ENCODE data around the gene CRIP3.
"Not testable (repeated sequence)": the region's sequence is repeated elsewhere in the genome, so short reads cannot be mapped to it uniquely, and the experiment has no call there.

Gene CRIP3

GRCh38 chr6:43308101-43308989 is at the start of gene CRIP3:
Gene CRIP3, minus strand, starts transcription at chr6:43308826. Its CDS starts 34 bp downstream, at chr6:43308792.
- peak; percentile 9 to 14 for DNase-seq (ENCODE audit: low read depth in 2 of 2)

GRCh38 chr6:43355862-43356590 is 47.4 kb upstream of the CRIP3 start:
- DNase-seq (ENCODE audit: low read depth in 2 of 2), result no peak

- DNase-seq (ENCODE audit: low read depth in 2 of 2), result not testable (repeated sequence)
These were observed 43.3 kb upstream of the CRIP3 start for GRCh38 chr6:43351951-43352350.

GRCh38 chr6:43347444-43347843 is 38.8 kb upstream of the CRIP3 start:
- no peak for DNase-seq (ENCODE audit: low read depth in 2 of 2)

GRCh38 chr6:43347021-43347420 is 38.4 kb upstream of the CRIP3 start:
- no peak for DNase-seq (ENCODE audit: low read depth in 2 of 2)

DNA sequence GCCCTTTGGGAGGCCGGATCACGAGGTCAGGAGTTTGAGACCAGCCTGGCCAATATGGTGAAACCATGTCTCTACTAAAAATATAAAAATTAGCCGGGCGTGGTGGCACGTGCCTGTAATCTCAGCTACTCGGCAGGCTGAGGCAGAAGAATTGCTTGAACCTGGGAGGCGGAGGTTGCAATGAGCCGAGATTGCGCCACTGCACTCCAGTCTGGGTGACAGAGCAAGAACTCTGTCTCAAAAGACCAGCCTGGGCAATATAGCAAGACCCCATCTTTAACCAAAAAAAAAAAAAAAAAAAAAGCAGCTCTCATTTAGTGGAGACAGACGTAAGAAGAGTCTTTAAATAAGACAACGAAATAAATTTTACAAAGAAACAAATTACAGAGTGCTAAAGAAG is 37.6 kb upstream of the CRIP3 start:
- DNase-seq (ENCODE audit: low read depth in 2 of 2), result not testable (repeated sequence)

- DNase-seq (ENCODE audit: low read depth in 2 of 2), result no peak
These were observed 30.5 kb upstream of the CRIP3 start for GRCh38 chr6:43339168-43339567.

DNA sequence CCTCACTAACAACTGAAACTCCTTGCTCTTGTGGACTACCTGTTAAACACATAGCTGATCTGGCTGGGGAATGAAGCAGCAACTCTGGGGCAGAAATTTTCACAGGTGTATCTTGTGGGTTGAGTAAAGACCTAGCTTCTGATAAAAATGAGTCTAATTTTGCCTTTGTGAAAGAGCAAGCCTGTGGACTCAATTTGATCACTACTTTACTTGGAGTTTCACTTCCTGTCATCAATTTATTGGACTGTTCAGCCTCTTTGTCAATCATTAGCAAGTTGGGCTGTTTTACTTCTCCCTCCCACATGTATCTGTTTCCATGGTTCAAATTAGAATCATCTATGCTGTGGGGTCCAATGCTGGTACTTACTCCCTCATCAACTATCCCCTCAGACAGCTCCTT is 29.6 kb upstream of the CRIP3 start:
- no peak for DNase-seq (ENCODE audit: low read depth in 2 of 2)

DNA sequence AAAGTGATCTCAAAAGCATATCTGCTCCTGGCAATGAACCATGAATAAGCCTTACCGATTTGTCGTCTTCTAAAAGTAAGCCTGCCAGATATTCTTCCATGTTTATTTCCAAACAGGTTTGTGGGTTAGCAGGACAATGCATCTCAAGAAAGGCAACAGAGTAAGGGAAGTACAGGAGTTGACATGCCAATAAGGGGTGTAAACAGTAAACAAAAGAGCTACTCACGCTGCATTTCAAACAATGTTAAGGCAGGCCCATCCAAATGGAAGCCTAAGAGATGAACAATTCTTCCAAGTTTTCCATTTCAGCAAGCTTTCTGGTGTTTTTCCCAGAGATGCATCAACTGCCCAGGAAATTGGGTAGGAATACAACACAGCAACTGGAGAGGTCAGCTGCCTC is 27.8 kb upstream of the CRIP3 start:
- no peak for DNase-seq (ENCODE audit: low read depth in 2 of 2)

- DNase-seq (ENCODE audit: low read depth in 2 of 2), result no peak
These were observed 26.8 kb upstream of the CRIP3 start for GRCh38 chr6:43335469-43335868.

DNA sequence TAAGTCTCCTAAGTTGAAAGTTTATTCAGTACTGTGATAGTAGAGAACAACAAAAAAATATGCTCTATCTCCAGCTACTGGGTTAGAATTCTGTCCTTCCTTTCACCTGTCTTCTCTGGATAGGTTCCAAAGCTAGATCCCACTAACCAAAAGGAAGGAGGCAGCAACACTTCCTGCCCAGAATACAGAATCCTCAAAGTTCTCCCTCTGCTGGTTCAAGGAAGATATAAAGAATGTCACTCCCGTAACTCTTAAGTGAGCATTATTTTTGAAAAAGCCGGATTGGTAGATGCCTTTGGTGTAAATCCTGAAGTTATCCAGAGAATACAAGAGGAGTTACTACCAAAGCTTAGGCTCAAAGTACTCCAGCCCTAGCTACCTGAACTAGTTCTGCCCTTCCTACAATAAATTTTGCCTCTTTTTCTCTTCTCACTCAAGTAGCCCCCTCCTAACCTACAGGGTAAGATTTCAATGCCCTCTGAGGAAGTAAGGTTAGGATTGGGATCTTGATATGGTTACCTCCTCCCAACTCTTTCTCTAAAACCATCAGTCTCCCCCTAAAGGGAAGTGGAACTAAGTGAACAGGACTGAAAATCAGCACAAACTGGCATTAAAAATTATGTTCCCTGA is 26.0 kb upstream of the CRIP3 start:
- peak; percentile 23 to 28 for DNase-seq (ENCODE audit: low read depth in 2 of 2)

DNA sequence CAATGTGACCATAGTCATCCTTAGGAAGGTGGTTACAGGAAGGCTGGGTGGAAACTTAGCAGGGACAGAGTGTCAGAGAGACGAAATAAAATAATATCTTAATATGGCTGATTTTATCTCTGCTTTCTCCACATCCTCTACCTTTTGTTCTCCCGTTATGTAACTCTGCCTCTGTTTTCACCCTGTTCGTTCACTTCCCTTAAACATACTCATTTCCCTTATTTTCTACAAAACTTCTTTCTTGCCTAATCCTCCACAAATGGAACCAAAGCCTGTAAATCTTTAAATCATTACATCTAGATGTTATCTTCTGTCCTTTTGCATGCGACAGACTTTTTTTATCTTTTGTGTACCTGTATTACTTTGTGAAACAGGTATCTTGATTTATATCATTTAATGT is 23.3 kb upstream of the CRIP3 start:
- no peak for DNase-seq (ENCODE audit: low read depth in 2 of 2)

- DNase-seq (ENCODE audit: low read depth in 2 of 2), result no peak
These were observed 22.8 kb upstream of the CRIP3 start for GRCh38 chr6:43331470-43331869.

DNA sequence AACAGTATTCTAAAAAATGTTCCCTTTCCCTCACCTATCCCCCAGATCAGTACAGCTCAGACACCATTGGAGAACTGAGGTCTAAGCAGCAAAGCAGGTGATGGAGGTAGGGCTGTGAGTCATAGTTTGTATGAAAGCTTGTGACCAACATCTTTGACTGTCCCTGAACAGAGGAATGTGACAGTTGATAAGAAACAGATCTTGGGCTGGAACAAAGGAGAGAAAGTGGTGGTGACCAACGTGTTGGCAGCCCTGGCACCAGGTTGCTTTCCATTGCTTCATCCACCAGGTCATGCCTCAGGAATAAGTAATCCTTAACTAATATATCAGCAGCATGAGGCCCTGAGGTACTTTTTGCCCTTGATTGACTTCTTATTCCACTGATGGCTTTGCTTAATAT is 19.9 kb upstream of the CRIP3 start:
- DNase-seq (ENCODE audit: low read depth in 2 of 2), result no peak

DNA sequence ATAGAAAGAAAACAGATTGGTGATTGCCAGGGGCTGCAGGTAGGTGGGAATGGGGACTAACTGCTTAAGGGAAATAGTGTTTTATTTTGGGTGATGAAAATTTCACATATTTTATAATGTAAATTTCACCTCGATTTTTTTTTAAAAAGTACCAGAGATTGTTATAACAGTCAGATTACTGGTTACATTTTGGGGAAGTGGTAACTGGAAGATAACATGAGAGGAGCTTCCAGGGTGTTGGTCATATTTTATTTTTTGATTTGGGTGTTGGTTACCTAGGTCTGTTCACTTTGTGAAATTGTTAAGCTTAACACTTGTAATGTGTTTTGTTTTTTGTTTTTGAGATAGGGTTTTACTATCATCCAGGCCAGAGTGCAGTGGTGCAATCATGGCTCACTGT is 17.2 kb upstream of the CRIP3 start:
- DNase-seq (ENCODE audit: low read depth in 2 of 2), result no peak

- no peak for DNase-seq (ENCODE audit: low read depth in 2 of 2)
These were observed 9.4 kb upstream of the CRIP3 start for GRCh38 chr6:43318011-43318410.

- DNase-seq (ENCODE audit: low read depth in 2 of 2), result no peak
These were observed 5.2 kb upstream of the CRIP3 start for GRCh38 chr6:43313813-43314212.

DNA sequence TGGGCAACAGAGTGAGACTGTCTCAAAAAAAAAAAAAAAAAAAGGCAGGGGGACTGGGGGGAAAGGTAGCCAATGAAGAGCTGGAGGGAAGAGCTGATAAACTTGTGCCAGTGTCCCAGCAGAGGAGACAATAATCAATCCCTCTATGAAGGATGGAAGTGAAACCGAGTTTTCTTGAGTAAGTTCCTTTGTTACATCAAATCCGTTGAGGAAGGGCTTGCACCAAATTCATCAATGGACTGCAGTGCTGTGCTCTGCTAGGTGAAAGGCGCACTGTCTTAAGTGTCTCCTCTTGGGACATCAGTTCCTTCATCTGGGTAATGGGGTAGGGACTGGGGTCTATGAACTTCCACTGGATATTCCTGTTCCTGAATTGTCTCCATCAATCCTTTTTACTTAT is 3.0 kb upstream of the CRIP3 start:
- DNase-seq (ENCODE audit: low read depth in 2 of 2), result no peak

DNA sequence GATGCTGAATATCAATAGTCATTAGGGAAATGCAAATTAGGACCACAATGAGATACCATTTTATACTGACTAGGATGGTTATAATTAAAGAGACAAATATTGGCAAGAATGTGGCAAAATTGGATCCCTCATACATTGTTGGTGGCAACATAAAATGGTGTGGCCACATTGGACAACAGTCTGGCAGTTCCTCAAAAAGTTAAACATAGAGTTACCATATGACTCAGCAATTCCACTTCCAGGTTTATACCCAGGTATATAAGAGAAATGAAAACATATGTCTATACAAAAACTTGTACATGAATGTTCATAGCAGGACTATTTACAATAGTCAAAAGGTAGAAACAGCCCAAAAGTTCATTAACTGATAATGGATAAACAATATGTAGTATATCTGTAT is 2.0 kb upstream of the CRIP3 start:
- DNase-seq (ENCODE audit: low read depth in 2 of 2), result no peak

DNA sequence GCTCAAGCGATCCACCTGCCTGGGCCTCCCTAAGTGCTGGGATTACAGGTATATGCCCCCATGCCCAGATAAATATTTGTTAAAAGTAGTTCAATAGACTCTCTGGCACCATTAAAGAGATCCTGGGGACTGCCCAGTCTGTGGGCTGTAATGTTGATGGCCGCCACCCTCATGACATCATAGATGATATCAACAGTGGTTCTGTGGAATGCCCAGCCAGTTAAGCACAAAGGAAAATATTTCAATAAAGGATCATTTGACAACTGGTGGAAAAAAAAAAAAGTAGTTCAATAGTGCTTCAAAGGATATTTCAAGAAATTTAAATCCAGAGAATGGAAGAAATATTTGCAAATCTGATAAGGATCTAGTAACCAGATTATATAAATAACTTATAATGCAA is 1.5 kb upstream of the CRIP3 start:
- DNase-seq (ENCODE audit: low read depth in 2 of 2), result no peak

GRCh38 chr6:43308990-43309477 is 408 bp upstream of the CRIP3 start:
- no peak for DNase-seq (ENCODE audit: low read depth in 2 of 2)

GRCh38 chr6:43307451-43308100 is 1.1 kb downstream of the CRIP3 start:
- no peak for DNase-seq (ENCODE audit: low read depth in 2 of 2)

All from fibroblast of skin of left biceps (primary cell).